ENCODE measurements around the gene EHMT1. TPM values are rescaled to one million over a fixed set of nuclear protein-coding genes. Genes with fewer than 3 reads are reported as not detected.
A peak's percentile ranks its signal among the peaks of the same experiment; 100 is the strongest.

Gene EHMT1
- total RNA-seq, 1 donor from 2014 or later: 59.9 TPM

- DNase-seq (ENCODE audit: low read depth): no peak
- no peak for TF ChIP-seq CTCF (IDR thresholded peaks at IDR 0.05; ENCODE audit: insufficient read depth, low read length, poor library complexity, severe bottlenecking)
- Histone ChIP-seq H3K4me3 (ENCODE audit: low read depth, low read length) (no peak overlapping the region), H3K27me3 (ENCODE audit: control insufficient read depth, insufficient read depth, low read length) (no peaks in the 10 kb centered on the region), H3K36me3 (ENCODE audit: control insufficient read depth, insufficient read depth, low read length) (peaks cover 2% of the 10 kb centered on the region)
These were observed 30.5 kb upstream of the EHMT1 start for GRCh38 chr9:137588311-137588710.

- Histone ChIP-seq H3K36me3 (ENCODE audit: control insufficient read depth, insufficient read depth, low read length) (peaks cover 2% of the 10 kb centered on the region), H3K4me3 (ENCODE audit: low read depth, low read length) (peak overlapping the region; percentile 59), H3K27me3 (ENCODE audit: control insufficient read depth, insufficient read depth, low read length) (no peaks in the 10 kb centered on the region)
- TF ChIP-seq CTCF (IDR thresholded peaks at IDR 0.05; ENCODE audit: insufficient read depth, low read length, poor library complexity, severe bottlenecking): no peak
- no peak for DNase-seq (ENCODE audit: low read depth)
These were observed 29.9 kb upstream of the EHMT1 start for GRCh38 chr9:137588891-137589290.

- Histone ChIP-seq H3K36me3 (ENCODE audit: control insufficient read depth, insufficient read depth, low read length) (peaks cover 2% of the 10 kb centered on the region), H3K4me3 (ENCODE audit: low read depth, low read length) (peak overlapping the region; percentile 59), H3K27me3 (ENCODE audit: control insufficient read depth, insufficient read depth, low read length) (no peaks in the 10 kb centered on the region)
- no peak for TF ChIP-seq CTCF (IDR thresholded peaks at IDR 0.05; ENCODE audit: insufficient read depth, low read length, poor library complexity, severe bottlenecking)
- no peak for DNase-seq (ENCODE audit: low read depth)
These were observed 29.2 kb upstream of the EHMT1 start for GRCh38 chr9:137589441-137590122.

- Histone ChIP-seq H3K4me3 (ENCODE audit: low read depth, low read length) (peak overlapping the region; percentile 59), H3K27me3 (ENCODE audit: control insufficient read depth, insufficient read depth, low read length) (no peaks in the 10 kb centered on the region), H3K36me3 (ENCODE audit: control insufficient read depth, insufficient read depth, low read length) (peaks cover 2% of the 10 kb centered on the region)
- no peak for DNase-seq (ENCODE audit: low read depth)
- TF ChIP-seq CTCF (IDR thresholded peaks at IDR 0.05; ENCODE audit: insufficient read depth, low read length, poor library complexity, severe bottlenecking): no peak
These were observed 28.7 kb upstream of the EHMT1 start for GRCh38 chr9:137590123-137590468.

GRCh38 chr9:137590469-137591383 is 28.1 kb upstream of the EHMT1 start, which contains the start of gene ZMYND19:
TSS of gene ZMYND19 (minus strand) at chr9:137590512. CDS start at chr9:137590263, 249 bp downstream.
- DNase-seq (ENCODE audit: low read depth): no peak
- peak; percentile 20 for TF ChIP-seq CTCF (IDR thresholded peaks at IDR 0.05; ENCODE audit: insufficient read depth, low read length, poor library complexity, severe bottlenecking)
- Histone ChIP-seq H3K4me3 (ENCODE audit: low read depth, low read length) (peak within 1 kb of the TSS; percentile 87), H3K27me3 (ENCODE audit: control insufficient read depth, insufficient read depth, low read length) (no peaks in the 10 kb centered on the region), H3K36me3 (ENCODE audit: control insufficient read depth, insufficient read depth, low read length) (peaks cover 2% of the 10 kb centered on the region)

Measured in kidney epithelial cell (primary cell).